Gastroesophageal sphincter (tissue), 4 donors: Measurements from ENCODE around the gene FNDC10. TPM values are rescaled to one million over a fixed set of nuclear protein-coding genes. Genes with fewer than 3 reads are reported as not detected.

ENCODE experiments used
- ATAC-seq: fragments of 150-250 bp; one replicate; pipeline ENCODE4 v1.9.1; 2016; ENCODE audit warnings: mild to moderate bottlenecking, moderate library complexity
- H3K27ac ChIP-seq, 4 donors: fragments of 200-600 bp; sonication (generic) in 3 of 4; 1 replicate in 3 of 4; 2 replicates in 1 of 4; pipeline ENCODE4 v1.5.1; 2016 to 2019
- H3K27me3 ChIP-seq: fragments of 200-600 bp; sonication (generic); one replicate; pipeline ENCODE4 v1.5.1; 2019
- H3K36me3 ChIP-seq, 2 donors: fragments of 200-600 bp; sonication (generic); one replicate each; pipeline ENCODE4 v1.5.1; 2019; ENCODE audit warnings: control low read depth in 1 of 2
- H3K4me1 ChIP-seq, 3 donors: fragments of 200-600 bp; sonication (generic); 1 replicate in 2 of 3; 2 replicates in 1 of 3; pipeline ENCODE4 v1.5.1; 2016 to 2019; ENCODE audit warnings: control low read depth in 2 of 3
- H3K4me3 ChIP-seq, 2 donors: fragments of 200-600 bp; sonication (generic); one replicate each; pipeline ENCODE4 v1.5.1; 2019; ENCODE audit warnings: mild to moderate bottlenecking in 1 of 2, moderate library complexity in 1 of 2
- H3K9me3 ChIP-seq, 3 donors: fragments of 200-600 bp; sonication (generic); one replicate each; pipeline ENCODE4 v1.5.1; 2017 to 2019; ENCODE audit warnings: control low read depth in 2 of 3
- EP300 ChIP-seq: sonication (generic); formaldehyde crosslinking; IDR thresholded peaks from one replicate; pipeline ENCODE4 v1.6.1; 2017; ENCODE audit warnings: antibody characterized with exemption, mild to moderate bottlenecking
- POLR2A ChIP-seq, 2 donors: fragments of 450-650 bp; IDR thresholded peaks; one replicate each; pipeline ENCODE4 v1.6.1; 2017; ENCODE audit warnings: antibody characterized with exemption in 2 of 2, mild to moderate bottlenecking in 2 of 2, moderate library complexity in 1 of 2
- POLR2AphosphoS5 ChIP-seq: sonication (generic); formaldehyde crosslinking; IDR thresholded peaks from one replicate; pipeline ENCODE4 v1.6.1; 2017; ENCODE audit warnings: antibody characterized with exemption
- WGBS, 2 donors: methylation state at CpG; one replicate each; pipeline ENCODE4 v1.1.5; 2018; ENCODE audit warnings: low coverage in 1 of 2; 5-methylcytosine and 5-hydroxymethylcytosine counted together
- total RNA-seq, 4 donors: library from RNA; depleted of rRNA; stranded (reverse); fragments of >200 nt; gene quantifications; one replicate each; pipeline ENCODE4 v1.1.0, GENCODE V29; 2016
- TF ChIP-seq, protein P1 (sequence below), 4 experiments: fragments of 200-600 bp in 2 of 4; fragments of 450-650 bp in 2 of 4; sonication (generic) in 1 of 4; IDR thresholded peaks; one replicate each; pipeline ENCODE4 v1.5.1; 2017 to 2019; ENCODE audit warnings: antibody characterized with exemption in 4 of 4, mild to moderate bottlenecking in 2 of 4, moderate library complexity in 2 of 4

The FNDC10 gene
- total RNA-seq, 4 donors from 2014 or later: 0.54 TPM; not detected in 2

- TF ChIP-seq POLR2A (IDR thresholded peaks at IDR 0.05): no peak
- TF ChIP-seq POLR2AphosphoS5: no peak
- TF ChIP-seq, protein P1, sequence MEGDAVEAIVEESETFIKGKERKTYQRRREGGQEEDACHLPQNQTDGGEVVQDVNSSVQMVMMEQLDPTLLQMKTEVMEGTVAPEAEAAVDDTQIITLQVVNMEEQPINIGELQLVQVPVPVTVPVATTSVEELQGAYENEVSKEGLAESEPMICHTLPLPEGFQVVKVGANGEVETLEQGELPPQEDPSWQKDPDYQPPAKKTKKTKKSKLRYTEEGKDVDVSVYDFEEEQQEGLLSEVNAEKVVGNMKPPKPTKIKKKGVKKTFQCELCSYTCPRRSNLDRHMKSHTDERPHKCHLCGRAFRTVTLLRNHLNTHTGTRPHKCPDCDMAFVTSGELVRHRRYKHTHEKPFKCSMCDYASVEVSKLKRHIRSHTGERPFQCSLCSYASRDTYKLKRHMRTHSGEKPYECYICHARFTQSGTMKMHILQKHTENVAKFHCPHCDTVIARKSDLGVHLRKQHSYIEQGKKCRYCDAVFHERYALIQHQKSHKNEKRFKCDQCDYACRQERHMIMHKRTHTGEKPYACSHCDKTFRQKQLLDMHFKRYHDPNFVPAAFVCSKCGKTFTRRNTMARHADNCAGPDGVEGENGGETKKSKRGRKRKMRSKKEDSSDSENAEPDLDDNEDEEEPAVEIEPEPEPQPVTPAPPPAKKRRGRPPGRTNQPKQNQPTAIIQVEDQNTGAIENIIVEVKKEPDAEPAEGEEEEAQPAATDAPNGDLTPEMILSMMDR (IDR thresholded peaks at IDR 0.05): no peak
- no peak for TF ChIP-seq EP300
- no peaks in the 10 kb centered on the region for H3K9me3 ChIP-seq
- peaks cover 0 to 9% (median 5%) of the 10 kb centered on the region in 3 donors for H3K4me1 ChIP-seq
- no peak overlapping the region for H3K4me3 ChIP-seq
- 60% methylated on average over 1 of the region's 14 CpGs; no CpG with 5 or more reads in 1 of the 2 donors for WGBS, 2 donors
- ATAC-seq: no peak
- no peaks in the 10 kb centered on the region for H3K36me3 ChIP-seq
- no peak overlapping the region for H3K27ac ChIP-seq
- H3K27me3 ChIP-seq: peaks cover 53% of the 10 kb centered on the region
These were observed 5.2 kb upstream of the FNDC10 start for GRCh38 chr1:1605034-1605591.

GRCh38 chr1:1604374-1605033 is 4.6 kb upstream of the FNDC10 start:
- Histone ChIP-seq H3K4me3 (no peak overlapping the region), H3K27ac (no peak overlapping the region), H3K9me3 (no peaks in the 10 kb centered on the region), H3K36me3 (no peaks in the 10 kb centered on the region), H3K4me1 (peaks cover 0 to 12% (median 6%) of the 10 kb centered on the region in 3 donors), H3K27me3 (peaks cover 56% of the 10 kb centered on the region)
- 100% methylated on average over 1 of the region's 15 CpGs; no CpG with 5 or more reads in 1 of the 2 donors for WGBS, 2 donors
- ATAC-seq: no peak
- TF ChIP-seq POLR2A (IDR thresholded peaks at IDR 0.05) (no peak), EP300 (no peak), POLR2AphosphoS5 (no peak)
- TF ChIP-seq, protein P1 (IDR thresholded peaks at IDR 0.05): no peak

GRCh38 chr1:1603671-1604373 is 3.9 kb upstream of the FNDC10 start:
- WGBS, 2 donors: 54% methylated on average over 5 of the region's 13 CpGs; no CpG with 5 or more reads in 1 of the 2 donors
- H3K27ac ChIP-seq: no peak overlapping the region
- no peaks in the 10 kb centered on the region for H3K9me3 ChIP-seq
- H3K36me3 ChIP-seq: no peaks in the 10 kb centered on the region
- TF ChIP-seq, protein P1 (IDR thresholded peaks at IDR 0.05): no peak
- TF ChIP-seq POLR2AphosphoS5 (no peak), EP300 (no peak)
- H3K4me1 ChIP-seq: peaks cover 0 to 19% (median 11%) of the 10 kb centered on the region in 3 donors
- peaks cover 63% of the 10 kb centered on the region for H3K27me3 ChIP-seq
- H3K4me3 ChIP-seq: no peak overlapping the region
- ATAC-seq: no peak

DNA sequence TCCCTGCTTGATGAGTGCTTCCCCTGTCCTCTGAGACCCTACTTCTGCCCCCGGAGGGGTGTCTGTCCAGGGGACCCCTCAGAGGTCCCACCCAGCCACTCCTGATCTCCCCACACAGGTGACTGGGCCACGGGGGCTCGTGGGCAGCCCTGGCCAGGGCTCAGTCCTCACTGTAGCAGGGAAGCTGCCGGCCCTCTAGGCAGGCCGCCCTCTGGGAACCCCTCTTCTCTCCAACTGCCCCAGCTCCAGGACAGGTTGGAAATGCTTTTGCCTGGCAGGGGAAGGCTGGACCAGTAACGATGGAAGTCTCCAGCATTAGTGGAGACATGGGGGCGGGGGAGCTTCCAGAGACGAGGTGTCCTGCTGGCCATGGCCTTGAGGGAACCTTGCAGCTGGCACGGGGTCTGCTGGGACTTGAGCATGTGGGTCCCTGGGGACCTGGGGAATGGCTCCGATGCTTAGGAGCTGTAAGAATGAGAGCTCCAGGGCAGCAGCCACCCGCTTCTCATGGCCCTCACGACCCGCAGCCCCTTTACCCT is 3.1 kb upstream of the FNDC10 start:
- Histone ChIP-seq H3K27me3 (peaks cover 71% of the 10 kb centered on the region), H3K36me3 (no peaks in the 10 kb centered on the region), H3K27ac (no peak overlapping the region), H3K4me1 (peaks cover 0 to 22% (median 11%) of the 10 kb centered on the region in 3 donors), H3K4me3 (no peak overlapping the region), H3K9me3 (no peaks in the 10 kb centered on the region)
- TF ChIP-seq POLR2AphosphoS5 (no peak), EP300 (no peak), POLR2A (IDR thresholded peaks at IDR 0.05) (no peak)
- TF ChIP-seq, protein P1 (IDR thresholded peaks at IDR 0.05): no peak
- no peak for ATAC-seq
- no CpG with 5 or more reads among the region's 13 CpGs for WGBS, 2 donors
